ENCODE measurements around the gene SMIM24. TPM values are rescaled to one million over a fixed set of nuclear protein-coding genes. Genes with fewer than 3 reads are reported as not detected.

The SMIM24 gene
- total and polyA plus RNA-seq, 9 of the 15 experiments (the other 6 are each of a cell fraction or from before 2014, with no cell fraction given) = 0.45 to 12.3 (median 1.4) TPM; not detected in 1

- peak; percentile 59 to 69; a peak in 3 of 4 replicates for TF ChIP-seq NRF1 (conservative IDR thresholded peaks at IDR 0.05 in 1 of 2, IDR thresholded peaks at IDR 0.05 in 1 of 2)
- peak; percentile 13; the same call in 1 of the 2 replicates for TF ChIP-seq SUPT5H (IDR thresholded peaks at IDR 0.05)
- no peak for TF ChIP-seq RHOXF2B (CRISPR knock-in tag; conservative IDR thresholded peaks at IDR 0.05)
- peak; percentile 80 for TF ChIP-seq SMAD4 (CRISPR knock-in tag; conservative IDR thresholded peaks at IDR 0.05)
- peak; percentile 69 for TF ChIP-seq ATF7 (IDR thresholded peaks at IDR 0.05)
- TF ChIP-seq TCF3 (CRISPR knock-in tag; IDR thresholded peaks at IDR 0.05) = peak; percentile 87
- TF ChIP-seq PHF8 (IDR thresholded peaks at IDR 0.05; ENCODE audit: borderline replicate concordance, low read length) = peak; percentile 28; the same call in 1 of the 2 replicates
- TF ChIP-seq NR1H2 (CRISPR knock-in tag; IDR thresholded peaks at IDR 0.05) = 0 out of 2 replicates have a peak, but pooled peaks have one; percentile 63
- TF ChIP-seq EHMT2 (IDR thresholded peaks at IDR 0.05) = no peak
- peak; percentile 93 for TF ChIP-seq ZNF431 (CRISPR knock-in tag; IDR thresholded peaks at IDR 0.05)
- peak; percentile 98 for TF ChIP-seq L3MBTL2 (IDR thresholded peaks at IDR 0.05)
- TF ChIP-seq ZNF146 (CRISPR knock-in tag; IDR thresholded peaks at IDR 0.05; ENCODE audit: unreplicated experiment) = no peak
- TF ChIP-seq PRDM10 (IDR thresholded peaks at IDR 0.05; ENCODE audit: partially characterized antibody) = peak; percentile 37
- TF ChIP-seq CBFA2T3 (IDR thresholded peaks at IDR 0.05) = peak; percentile 90
Measured at GRCh38 chr19:3520166-3521103, 40.1 kb upstream of the SMIM24 start (continued).
